GM19463 (cell line): ENCODE measurements around the gene ESR1.
"Not testable (repeated sequence)": the region's sequence is repeated elsewhere in the genome, so short reads cannot be mapped to it uniquely, and the experiment has no call there.

Experiments used
- ATAC-seq: cut with Tn5 transposase; IDR thresholded peaks from one replicate; pipeline ENCODE4 v1.9.1; 2021; ENCODE audit warnings: mild to moderate bottlenecking, moderate library complexity; ENCODE audit not compliant: unreplicated experiment

Gene ESR1

DNA sequence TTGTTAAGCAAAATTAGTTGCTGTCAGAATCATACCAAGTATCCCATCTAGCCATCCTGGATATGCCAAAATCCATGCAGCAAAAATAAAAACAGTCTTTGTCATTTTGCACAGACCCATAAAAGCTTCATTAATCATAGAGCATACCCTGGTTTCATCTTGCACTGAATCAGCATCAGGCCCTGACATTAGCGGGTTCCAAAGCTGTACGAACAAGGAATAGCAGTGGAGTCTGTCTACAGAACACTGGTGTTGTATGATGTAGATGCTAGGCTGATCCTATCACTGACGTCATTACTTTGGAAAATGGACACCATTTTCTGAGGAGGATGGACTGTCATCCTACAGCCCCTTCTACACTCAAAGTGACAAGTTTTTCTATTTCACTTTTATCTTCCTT, 315.6 kb downstream of the ESR1 start:
- ATAC-seq: no peak

DNA sequence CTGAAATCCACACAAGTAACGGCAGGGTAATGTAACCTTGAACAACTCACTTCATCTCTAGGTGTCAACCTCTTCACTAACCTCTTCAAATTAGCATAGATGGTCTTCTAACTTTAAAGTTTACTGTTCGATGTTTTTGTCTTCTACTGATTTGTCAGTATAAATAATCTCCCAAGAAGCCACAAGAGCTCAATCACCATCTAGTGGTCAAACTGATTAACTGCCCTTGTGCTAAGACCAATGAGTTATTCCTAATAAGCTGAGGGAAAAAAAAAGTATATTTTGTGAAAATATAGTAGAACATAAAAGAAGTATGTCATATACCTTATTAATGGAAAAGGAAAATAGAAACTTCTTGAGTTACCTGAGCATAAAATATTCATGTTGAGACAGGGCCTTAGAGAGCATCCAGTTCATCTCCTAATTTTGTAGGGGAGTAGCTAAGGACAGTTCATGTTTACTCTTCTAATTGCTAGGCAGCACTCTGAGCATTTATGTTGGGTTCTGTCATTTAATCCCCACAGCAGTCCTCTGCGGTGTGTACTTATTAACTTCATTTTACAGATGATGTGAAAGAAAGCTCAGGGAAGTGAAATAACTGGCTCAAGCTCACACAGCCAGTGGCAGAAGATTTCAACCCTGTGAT, 317.1 kb downstream of the ESR1 start:
- no peak for ATAC-seq

DNA sequence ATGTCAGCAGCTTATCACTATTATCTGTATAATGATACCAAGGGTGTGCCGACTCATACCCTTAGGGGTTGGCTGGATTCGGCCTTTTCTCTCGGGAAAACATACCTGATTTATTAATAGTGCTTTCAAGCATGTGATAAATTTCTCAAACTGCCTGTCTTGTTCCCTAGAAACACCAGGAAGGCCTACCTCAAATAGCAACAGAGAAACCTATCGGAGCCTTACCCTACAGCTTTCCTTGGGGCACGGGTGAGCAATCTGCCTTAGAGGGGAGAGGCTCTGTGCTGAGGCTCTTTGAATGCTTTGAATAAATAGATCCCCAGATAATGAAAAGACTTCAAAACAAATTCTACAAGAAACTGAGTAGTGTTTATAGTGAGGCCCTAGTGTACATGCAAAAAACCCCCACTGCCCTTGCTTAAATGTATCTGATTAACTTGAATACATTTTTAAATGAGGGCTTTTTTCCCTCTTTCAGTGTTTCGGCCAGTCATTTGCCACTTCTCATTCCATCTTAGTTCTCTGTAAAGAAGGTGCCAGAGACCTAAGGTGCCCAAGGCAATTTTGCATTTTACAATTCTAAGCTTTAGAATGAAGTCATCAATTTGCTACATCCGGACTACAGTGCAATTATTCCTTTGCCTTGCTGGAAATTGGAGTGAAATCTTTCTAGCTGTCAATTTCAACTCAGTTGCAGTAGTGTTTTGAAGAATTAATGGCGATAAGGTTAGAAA, 320.1 kb downstream of the ESR1 start:
- ATAC-seq: no peak

DNA sequence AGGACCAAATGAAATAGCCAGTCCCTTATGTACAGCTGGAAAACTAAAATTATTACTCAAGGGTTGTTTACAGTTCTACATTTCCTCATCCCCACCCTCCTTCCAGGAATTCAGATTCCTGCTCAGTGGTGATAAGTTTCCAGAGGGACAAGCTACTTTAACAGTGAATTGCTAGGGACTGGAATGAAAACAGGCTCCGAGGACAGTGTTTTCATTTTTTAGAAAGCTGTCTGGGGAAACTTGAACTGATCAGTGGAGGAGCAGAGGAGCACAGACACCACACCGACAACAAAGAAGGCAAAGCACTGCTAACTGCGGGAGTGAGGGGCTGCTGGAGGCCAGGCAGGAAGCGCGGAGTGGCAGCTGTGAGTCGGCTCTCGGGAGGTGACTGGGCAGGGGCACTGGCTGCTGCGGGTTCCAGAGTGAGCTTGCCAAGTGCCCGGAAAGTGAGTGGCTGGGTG, 322.2 kb downstream of the ESR1 start:
- ATAC-seq: no peak

DNA sequence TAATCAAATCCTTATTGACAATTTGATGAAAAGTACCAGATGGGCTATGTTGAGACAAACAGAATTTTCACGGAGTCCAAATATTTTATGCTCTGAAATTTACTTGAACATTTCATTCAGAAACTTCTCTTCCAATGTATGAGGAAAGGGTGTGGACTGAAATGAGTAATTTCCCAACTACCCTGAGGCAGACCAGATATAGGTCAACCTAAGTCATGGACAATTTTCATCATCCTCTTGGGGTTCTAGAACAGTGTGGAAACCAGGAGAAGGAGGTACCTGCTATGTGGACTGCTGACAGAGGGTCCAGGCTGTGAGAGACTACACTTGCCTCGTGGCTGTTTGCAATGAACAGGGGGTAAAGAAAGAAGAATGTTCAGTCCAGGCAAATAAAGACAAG, 323.0 kb downstream of the ESR1 start:
- no peak for ATAC-seq

DNA sequence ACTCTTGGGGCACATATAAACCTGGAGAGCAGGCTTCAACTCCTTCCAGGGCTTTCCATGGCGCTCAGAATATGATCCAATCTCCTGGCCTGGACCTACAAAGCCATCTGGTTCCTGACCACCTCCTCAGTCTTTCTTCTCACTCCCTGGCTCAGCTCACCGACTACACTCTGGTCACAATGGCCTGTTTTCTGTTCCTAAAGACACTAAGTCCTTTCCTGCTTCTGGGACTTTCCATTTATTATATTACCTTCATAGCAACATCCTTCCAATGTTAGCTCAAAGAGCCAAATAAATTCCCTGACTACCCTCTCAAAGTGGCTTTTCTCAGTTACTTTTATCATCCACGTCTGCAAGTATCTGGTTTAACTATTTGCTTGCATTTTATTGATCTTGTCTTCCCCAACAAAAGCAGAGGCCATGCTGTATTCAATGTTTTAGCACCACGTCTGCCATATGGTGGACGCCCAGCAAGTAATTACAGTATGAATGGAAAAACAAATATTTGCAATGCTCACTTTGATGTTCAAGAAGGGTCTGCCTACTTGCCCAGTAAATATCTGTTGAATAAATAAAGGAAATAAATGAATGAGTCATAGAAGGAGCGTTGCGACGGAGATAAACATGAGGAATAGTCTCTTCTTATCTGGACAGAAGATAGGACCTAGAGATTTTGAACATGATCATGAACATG, 328.4 kb downstream of the ESR1 start:
- ATAC-seq: no peak

DNA sequence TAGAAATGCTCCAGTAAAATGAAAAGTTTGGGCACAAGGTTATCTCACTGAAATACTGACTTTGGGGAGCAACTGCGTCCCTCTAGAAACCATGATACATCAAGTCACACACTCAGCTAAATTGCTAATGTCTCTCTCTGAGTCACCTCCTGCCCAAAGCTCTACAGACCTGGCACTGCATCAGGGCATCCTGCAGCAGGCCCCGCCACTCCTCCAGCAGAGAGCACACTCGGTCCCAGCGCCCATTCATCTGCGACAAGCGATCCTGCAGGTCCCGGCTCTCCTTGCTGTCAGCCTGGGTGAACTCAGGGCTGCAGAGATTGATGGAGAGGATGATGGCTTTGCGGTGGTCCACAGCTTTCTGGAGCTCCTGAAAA, 329.0 kb downstream of the ESR1 start:
- no peak for ATAC-seq

DNA sequence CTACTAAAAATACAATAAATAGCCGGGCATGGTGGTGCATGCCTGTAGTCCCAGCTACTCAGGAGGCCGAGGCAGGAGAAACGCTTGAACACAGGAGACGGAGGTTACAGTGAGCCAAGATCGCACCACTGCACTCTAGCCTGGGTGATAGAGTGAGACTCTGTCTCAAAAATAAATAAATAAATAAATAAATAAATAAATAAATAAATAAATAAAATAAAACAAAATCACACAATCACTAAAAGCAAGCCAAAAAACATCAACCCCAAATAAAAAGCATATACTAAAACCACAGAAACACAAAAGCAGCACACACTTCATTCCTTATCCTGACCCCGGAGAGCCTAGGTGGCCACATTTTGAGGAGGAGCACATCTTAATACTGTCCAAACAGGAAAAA, 330.9 kb downstream of the ESR1 start:
- not testable (repeated sequence) for ATAC-seq

DNA sequence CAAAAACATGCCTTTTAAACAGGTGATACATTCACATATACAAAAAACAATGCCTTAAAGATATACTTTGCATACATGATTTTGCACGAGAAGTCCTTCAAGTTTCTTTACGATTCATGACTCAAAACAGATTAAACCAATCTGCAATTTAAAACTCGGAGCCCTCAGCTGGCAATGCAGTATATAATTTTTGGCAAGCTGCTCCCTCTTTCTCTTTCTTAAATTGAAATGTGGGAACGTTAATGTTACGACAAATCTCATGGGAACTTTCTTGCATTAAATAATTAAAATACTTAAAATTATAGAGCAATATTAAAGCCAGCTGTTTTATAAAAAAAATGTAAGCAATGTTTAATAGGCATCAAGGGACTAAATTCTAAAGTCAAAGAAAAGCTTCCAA, 334.6 kb downstream of the ESR1 start:
- no peak for ATAC-seq

DNA sequence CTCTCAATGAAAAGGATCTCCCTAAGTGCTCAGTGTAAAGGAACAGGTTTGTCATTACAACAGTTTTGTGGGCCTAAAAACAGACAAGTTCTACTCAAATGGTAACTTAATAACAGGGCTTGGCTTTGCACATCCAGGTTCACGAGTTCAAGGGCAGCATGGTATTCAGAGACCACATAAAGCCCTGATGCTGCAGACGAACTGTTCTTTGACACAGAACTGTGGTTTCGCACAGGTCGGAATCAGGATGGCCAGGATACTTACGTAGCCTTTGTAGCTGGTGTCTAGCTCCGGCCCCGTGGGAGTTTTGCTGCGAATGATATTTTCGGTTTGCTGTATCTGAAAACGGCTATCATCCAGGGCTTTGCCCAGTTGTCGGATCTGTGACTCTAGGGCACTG, 335.9 kb downstream of the ESR1 start:
- ATAC-seq: no peak

DNA sequence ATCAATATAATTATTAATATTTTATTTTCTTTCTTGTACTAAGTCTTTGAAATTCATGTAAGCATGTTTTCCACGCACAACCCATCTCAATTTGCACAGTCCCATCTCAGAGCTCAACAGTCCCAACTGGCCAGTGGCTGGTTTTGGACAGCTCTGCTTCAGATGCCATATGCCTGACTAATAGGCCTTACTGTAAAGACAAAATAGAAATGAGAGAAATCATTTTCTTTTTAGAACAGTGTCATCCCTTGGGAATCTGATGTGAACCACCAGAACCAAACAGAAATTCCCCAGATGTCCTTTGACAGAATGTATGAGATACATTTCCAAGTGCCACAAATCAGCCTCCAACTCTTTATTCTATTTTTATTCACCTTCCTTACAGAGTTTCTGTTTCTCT, 338.9 kb downstream of the ESR1 start:
- no peak for ATAC-seq

DNA sequence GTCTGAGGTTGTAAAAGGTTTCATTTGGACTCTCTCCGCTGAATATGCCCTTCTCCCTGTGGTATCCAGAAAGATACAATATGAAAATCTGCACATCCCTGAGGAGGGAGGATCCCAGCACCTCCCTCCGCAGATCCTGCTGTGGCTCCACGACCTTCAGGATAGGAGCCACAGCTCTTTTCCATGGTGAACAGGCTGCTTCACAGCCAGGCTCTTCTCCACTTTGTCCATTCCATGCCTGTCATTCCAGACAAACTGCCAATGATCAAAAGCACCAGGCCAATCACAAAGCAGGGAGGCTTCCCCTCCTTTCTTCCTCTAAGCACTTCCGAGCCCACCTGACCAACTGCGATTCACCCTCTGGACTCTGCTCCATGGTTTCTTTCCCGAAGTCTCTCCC, 339.8 kb downstream of the ESR1 start:
- no peak for ATAC-seq

DNA sequence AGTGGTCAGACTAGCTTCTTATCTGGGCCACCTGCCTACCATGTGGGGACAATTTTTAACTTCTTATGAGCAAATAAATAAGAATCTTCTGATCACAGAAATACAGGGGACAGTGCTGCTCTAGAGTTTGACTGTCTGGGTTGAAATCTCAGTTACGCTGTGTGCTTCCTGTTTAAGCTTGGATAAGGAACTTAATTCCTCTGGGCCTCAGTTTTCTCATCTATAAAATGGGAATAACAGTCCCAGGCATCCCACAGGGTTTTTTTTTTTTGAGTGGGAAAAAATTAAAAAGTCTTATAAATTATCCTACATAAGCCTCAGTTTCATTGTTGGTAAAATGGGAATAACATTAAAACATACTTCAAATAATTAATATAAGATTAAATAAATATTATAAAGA, 340.9 kb downstream of the ESR1 start:
- ATAC-seq: no peak

DNA sequence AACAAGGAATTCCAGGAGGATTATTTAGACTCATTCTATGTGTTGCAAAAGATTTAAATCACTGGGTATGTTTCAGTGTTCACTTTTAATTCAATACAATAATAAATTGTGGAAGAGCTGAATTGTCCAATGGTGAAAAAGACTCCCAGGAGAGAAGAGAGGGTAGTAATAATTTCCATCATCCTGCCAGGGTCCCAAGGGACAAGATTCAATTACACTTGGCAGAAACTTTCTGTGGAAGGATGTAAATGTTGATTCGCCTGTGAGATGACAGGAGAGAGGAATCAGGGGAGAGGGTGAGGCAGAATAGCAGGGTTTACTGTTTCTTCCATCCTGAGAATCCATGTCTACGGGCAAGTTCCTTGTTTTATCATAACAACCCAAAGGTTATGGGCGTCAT, 342.7 kb downstream of the ESR1 start:
- no peak for ATAC-seq

DNA sequence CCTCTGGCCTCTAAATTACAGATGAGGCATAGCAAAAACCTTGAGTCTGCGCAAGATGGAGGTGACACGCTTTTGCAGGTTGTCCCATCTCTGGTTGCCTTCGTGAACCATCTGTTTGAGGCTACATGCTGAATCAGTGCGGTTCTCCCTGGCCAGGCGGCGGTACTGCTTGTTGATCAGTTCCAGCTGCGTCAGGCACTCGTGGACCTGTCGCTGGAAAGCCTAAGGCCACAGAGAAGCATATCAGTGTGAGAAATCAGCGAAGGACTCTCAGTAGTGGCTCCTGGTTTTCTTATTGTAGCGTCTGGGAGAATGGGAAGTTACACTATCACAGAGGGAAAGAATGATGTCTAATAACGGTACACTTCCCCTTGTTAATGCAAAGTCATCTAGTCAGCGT, 344.4 kb downstream of the ESR1 start:
- ATAC-seq: no peak

DNA sequence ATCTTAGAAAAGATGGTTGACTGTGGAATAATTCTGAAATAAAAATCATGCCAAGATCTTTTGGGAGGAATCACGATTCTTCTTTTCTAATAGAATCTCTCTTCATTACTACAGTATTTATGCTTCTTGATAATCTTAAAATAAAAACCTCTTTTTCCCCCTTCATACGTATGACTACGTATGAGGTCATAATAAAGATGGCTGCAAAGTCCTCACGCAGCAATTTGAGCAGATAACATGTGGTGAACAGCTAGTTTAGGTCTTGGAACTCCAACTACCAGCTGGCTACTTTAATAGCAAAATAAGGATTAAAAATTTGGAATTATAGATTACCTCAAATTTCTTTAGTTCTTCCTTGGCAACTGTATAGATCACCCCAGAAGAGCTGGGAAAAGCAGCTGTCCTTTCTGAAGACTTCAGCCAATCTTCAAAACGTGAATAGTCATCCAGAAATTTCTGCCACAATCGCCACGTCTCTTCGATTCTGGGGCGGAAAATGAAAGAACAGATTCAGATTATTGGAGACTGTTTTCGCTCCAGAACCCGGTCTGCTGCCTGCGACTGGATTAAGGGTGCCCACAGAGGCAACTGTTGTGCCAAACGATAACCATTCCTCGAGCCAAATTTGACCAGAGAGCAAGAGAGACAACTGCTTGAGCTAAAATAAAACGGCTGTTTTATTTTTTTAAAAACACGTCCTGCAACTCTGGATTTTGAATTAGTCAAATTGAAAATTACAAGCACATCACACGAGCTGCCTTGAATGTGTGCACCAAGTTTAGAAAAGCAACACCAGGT, 347.3 kb downstream of the ESR1 start:
- ATAC-seq: no peak

DNA sequence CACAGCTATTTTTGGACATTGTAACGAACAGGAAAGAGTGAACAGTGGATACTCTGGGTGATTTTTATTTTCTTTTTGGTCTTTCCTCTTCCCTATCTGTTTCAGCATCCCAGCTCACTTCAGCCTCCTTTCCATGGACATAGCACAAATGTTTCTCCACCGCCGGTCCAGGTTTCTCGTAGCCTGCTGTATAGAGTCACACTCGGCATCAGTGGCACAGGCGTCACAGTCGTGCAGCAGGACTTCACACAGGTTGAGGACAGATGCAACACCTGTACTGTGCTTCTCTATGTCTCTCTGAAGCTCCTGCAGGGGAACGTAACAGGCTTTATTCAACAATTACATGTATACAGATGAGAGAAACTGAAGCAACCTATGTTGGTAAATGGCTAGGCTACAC, 348.3 kb downstream of the ESR1 start:
- ATAC-seq: no peak

DNA sequence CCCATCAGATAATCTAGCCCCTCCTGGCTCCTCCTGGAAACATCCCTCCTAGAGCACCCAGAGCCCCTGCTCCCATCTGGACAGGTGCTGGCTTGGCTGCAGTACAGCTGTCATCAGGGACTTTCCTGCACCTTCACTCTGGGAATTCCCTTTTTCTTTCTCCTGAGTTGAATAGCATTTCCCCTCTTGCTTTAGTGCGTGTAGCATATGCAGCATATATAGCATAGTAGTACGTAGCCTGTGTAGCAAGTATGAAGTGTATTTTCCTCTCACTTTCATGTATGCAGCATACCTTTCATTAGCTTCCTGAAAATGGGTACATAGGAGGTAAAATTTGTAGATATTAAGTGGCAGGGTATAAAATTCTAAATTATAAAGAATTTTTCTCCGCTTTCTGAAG, 352.9 kb downstream of the ESR1 start:
- ATAC-seq: peak; percentile 97

DNA sequence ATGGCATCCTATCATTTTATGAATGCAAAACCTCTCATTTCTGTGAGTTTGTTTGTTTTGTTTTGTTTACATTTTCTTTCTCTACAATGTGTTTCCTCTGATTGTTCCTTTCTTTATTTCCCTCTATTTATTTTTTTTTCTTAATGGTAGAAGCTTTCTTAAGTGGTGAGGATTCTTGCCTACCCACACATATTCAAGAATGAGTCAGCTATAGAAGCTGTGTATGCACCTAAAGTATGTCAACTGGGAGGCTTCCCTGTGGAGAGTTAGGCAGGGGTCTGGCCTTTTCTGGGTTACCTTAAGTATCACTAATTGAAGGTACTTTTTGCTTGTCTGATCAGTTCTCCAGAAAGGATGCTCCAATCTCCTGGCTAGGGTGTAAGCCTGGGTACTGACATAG, 354.0 kb downstream of the ESR1 start:
- peak; percentile 38 for ATAC-seq

DNA sequence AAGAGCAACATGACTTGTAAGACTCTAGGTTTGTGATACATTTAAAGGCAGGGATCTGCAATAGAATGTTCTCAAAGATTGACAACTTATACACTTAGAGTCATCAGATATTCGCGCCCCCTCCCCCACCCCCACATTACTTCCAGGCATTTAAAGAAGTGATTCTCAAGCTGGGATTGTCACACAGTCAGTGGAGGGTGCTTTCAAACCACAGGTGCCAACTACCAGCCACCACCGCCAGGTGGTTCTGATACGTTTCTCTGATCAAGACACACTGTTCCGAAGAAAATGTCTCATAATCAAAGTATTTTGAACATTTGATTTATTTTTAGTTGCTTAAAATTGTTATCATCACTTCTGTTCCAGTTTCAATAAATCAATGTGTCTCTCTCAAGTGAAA, 357.5 kb downstream of the ESR1 start:
- ATAC-seq: no peak

DNA sequence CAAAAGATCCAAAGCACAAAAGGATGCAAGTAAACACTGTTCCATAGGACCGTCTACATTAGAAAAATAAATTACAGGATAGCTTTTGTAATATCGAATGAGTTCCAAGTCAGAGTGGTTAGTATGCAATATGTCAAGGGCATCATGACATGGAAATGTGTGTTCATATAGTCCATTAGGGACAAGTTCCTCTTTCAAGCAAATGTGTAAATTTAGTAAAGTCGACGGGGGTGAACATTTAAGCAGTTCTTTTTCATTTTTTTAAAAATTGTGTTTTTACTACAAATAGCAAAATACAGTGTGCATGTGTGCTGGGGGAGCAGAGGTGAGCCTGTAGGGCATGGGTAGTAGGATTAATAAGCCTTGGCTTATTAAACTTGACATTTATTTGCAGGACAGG, 359.0 kb downstream of the ESR1 start:
- no peak for ATAC-seq
